ENCODE results near the gene CTNNA3.

DNA sequence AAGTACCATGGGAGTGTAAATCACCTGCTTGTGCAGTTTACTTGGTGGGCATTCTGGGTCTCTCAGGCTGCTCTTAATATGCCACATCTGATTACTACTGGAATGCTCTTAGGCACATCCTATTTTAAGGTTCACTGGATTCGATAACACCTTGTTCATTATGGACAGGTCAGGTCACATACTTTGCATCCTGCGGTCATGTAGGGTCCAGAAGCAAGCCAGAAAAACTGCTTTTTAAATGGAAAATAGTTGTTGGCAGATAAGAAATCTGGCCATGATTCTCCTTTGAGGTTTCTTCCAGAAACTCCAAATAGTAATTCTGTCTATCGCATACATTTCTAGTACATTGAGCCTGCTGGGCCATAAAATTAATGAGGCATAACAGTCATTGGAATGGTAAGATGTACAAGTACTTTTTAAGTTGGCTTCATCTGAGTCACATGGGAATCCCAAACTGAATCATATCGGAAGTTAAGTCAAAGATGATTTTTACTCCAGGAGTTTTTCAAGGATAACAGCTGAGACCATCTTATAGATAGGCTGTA, 398.3 kb downstream of the CTNNA3 start:
- TF ChIP-seq, protein P1, sequence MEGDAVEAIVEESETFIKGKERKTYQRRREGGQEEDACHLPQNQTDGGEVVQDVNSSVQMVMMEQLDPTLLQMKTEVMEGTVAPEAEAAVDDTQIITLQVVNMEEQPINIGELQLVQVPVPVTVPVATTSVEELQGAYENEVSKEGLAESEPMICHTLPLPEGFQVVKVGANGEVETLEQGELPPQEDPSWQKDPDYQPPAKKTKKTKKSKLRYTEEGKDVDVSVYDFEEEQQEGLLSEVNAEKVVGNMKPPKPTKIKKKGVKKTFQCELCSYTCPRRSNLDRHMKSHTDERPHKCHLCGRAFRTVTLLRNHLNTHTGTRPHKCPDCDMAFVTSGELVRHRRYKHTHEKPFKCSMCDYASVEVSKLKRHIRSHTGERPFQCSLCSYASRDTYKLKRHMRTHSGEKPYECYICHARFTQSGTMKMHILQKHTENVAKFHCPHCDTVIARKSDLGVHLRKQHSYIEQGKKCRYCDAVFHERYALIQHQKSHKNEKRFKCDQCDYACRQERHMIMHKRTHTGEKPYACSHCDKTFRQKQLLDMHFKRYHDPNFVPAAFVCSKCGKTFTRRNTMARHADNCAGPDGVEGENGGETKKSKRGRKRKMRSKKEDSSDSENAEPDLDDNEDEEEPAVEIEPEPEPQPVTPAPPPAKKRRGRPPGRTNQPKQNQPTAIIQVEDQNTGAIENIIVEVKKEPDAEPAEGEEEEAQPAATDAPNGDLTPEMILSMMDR (IDR thresholded peaks at IDR 0.05), result no peak
- TF ChIP-seq POLR2AphosphoS5 (IDR thresholded peaks at IDR 0.05) (no peak), POLR2A (IDR thresholded peaks at IDR 0.05) (no peak)

Measured in upper lobe of left lung (tissue), 4 donors.